ENCODE measurements around the gene PHF3. TPM values are rescaled to one million over a fixed set of nuclear protein-coding genes. Genes with fewer than 3 reads are reported as not detected.

PHF3 gene
- total and polyA plus RNA-seq, 2 experiments from 2014 or later, result 37.1 to 77.3 TPM

DNA sequence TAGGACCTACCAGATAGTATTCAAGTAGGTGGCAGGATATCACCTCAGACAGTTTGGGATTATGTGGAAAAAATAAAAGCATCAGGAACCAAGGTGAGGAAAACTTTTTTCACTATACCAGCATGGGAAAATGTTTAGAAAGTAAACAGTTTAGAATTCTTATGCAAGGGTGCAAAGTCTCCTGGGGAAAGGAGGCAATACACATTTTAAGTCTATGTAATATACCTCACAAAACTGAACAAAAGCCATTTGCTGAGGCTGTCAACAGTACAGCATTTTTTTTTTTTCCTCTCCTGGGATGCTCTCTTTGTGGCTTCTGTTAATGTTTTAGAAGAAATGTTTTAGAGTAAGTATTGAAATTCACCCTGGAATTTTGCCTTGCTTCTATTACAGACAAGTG is 73.5 kb downstream of the PHF3 start:
- ATAC-seq, result no peak
- Histone ChIP-seq H3K27ac (ENCODE audit: low read depth) (no peak overlapping the region), H3F3A (replicated peaks; ENCODE audit: low read depth) (no peaks in the 10 kb centered on the region), H3K36me3 (ENCODE audit: insufficient read depth) (peaks cover 52% of the 10 kb centered on the region), H3K4me3 (no peak overlapping the region), H4K20me1 (replicated peaks; ENCODE audit: insufficient read depth) (peaks cover 9% of the 10 kb centered on the region), H3K9me2 (ENCODE audit: insufficient read depth) (no peaks in the 10 kb centered on the region), H3K27me3 (ENCODE audit: insufficient read depth) (no peaks in the 10 kb centered on the region), H3K79me2 (replicated peaks; ENCODE audit: insufficient read depth) (no peaks in the 10 kb centered on the region; the same call in 1 of the 2 replicates), H2AFZ (no peak overlapping the region), H3K4me2 (no peak overlapping the region), H3K4me1 (ENCODE audit: insufficient read depth) (no peaks in the 10 kb centered on the region)
- no peak for DNase-seq (ENCODE audit: low spot score)
- H3K9me3 Mint-ChIP-seq, result no peaks in the 10 kb centered on the region
- TF ChIP-seq, protein P1, sequence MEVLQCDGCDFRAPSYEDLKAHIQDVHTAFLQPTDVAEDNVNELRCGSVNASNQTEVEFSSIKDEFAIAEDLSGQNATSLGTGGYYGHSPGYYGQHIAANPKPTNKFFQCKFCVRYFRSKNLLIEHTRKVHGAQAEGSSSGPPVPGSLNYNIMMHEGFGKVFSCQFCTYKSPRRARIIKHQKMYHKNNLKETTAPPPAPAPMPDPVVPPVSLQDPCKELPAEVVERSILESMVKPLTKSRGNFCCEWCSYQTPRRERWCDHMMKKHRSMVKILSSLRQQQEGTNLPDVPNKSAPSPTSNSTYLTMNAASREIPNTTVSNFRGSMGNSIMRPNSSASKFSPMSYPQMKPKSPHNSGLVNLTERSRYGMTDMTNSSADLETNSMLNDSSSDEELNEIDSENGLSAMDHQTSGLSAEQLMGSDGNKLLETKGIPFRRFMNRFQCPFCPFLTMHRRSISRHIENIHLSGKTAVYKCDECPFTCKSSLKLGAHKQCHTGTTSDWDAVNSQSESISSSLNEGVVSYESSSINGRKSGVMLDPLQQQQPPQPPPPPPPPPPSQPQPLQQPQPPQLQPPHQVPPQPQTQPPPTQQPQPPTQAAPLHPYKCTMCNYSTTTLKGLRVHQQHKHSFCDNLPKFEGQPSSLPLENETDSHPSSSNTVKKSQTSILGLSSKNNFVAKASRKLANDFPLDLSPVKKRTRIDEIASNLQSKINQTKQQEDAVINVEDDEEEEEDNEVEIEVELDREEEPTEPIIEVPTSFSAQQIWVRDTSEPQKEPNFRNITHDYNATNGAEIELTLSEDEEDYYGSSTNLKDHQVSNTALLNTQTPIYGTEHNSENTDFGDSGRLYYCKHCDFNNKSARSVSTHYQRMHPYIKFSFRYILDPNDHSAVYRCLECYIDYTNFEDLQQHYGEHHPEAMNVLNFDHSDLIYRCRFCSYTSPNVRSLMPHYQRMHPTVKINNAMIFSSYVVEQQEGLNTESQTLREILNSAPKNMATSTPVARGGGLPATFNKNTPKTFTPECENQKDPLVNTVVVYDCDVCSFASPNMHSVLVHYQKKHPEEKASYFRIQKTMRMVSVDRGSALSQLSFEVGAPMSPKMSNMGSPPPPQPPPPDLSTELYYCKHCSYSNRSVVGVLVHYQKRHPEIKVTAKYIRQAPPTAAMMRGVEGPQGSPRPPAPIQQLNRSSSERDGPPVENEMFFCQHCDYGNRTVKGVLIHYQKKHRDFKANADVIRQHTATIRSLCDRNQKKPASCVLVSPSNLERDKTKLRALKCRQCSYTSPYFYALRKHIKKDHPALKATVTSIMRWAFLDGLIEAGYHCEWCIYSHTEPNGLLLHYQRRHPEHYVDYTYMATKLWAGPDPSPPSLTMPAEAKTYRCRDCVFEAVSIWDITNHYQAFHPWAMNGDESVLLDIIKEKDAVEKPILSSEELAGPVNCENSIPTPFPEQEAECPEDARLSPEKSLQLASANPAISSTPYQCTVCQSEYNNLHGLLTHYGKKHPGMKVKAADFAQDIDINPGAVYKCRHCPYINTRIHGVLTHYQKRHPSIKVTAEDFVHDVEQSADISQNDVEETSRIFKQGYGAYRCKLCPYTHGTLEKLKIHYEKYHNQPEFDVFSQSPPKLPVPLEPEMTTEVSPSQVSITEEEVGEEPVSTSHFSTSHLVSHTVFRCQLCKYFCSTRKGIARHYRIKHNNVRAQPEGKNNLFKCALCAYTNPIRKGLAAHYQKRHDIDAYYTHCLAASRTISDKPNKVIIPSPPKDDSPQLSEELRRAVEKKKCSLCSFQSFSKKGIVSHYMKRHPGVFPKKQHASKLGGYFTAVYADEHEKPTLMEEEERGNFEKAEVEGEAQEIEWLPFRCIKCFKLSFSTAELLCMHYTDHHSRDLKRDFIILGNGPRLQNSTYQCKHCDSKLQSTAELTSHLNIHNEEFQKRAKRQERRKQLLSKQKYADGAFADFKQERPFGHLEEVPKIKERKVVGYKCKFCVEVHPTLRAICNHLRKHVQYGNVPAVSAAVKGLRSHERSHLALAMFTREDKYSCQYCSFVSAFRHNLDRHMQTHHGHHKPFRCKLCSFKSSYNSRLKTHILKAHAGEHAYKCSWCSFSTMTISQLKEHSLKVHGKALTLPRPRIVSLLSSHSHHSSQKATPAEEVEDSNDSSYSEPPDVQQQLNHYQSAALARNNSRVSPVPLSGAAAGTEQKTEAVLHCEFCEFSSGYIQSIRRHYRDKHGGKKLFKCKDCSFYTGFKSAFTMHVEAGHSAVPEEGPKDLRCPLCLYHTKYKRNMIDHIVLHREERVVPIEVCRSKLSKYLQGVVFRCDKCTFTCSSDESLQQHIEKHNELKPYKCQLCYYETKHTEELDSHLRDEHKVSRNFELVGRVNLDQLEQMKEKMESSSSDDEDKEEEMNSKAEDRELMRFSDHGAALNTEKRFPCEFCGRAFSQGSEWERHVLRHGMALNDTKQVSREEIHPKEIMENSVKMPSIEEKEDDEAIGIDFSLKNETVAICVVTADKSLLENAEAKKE (CRISPR knock-in tag; IDR thresholded peaks at IDR 0.05), result no peak
- TF ChIP-seq ZNF114 (CRISPR knock-in tag; IDR thresholded peaks at IDR 0.05) (no peak), CREB1 (CRISPR knock-in tag; IDR thresholded peaks at IDR 0.05; ENCODE audit: low read depth) (no peak), JUNB (IDR thresholded peaks at IDR 0.05; ENCODE audit: unreplicated experiment) (no peak), POLR2AphosphoS5 (IDR thresholded peaks at IDR 0.05; ENCODE audit: low read depth) (no peak), EZH2phosphoT487 (IDR thresholded peaks at IDR 0.05; ENCODE audit: unreplicated experiment) (no peak), ZNF331 (CRISPR knock-in tag; IDR thresholded peaks at IDR 0.05; ENCODE audit: low read depth) (no peak), NANOG (IDR thresholded peaks at IDR 0.05; ENCODE audit: borderline replicate concordance) (no peak), STAT1 (IDR thresholded peaks at IDR 0.05; ENCODE audit: unreplicated experiment) (no peak), EZH2 (IDR thresholded peaks at IDR 0.05; ENCODE audit: low read depth, unreplicated experiment) (no peak)
- TF ChIP-seq, protein P2, sequence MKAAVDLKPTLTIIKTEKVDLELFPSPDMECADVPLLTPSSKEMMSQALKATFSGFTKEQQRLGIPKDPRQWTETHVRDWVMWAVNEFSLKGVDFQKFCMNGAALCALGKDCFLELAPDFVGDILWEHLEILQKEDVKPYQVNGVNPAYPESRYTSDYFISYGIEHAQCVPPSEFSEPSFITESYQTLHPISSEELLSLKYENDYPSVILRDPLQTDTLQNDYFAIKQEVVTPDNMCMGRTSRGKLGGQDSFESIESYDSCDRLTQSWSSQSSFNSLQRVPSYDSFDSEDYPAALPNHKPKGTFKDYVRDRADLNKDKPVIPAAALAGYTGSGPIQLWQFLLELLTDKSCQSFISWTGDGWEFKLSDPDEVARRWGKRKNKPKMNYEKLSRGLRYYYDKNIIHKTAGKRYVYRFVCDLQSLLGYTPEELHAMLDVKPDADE (IDR thresholded peaks at IDR 0.05), result no peak
- TF ChIP-seq, protein P3, sequence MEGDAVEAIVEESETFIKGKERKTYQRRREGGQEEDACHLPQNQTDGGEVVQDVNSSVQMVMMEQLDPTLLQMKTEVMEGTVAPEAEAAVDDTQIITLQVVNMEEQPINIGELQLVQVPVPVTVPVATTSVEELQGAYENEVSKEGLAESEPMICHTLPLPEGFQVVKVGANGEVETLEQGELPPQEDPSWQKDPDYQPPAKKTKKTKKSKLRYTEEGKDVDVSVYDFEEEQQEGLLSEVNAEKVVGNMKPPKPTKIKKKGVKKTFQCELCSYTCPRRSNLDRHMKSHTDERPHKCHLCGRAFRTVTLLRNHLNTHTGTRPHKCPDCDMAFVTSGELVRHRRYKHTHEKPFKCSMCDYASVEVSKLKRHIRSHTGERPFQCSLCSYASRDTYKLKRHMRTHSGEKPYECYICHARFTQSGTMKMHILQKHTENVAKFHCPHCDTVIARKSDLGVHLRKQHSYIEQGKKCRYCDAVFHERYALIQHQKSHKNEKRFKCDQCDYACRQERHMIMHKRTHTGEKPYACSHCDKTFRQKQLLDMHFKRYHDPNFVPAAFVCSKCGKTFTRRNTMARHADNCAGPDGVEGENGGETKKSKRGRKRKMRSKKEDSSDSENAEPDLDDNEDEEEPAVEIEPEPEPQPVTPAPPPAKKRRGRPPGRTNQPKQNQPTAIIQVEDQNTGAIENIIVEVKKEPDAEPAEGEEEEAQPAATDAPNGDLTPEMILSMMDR (conservative IDR thresholded peaks at IDR 0.05; ENCODE audit: low read depth in 2 of 2), result no peak
- no peak overlapping the region for H3K27ac Mint-ChIP-seq
- H3K36me3 Mint-ChIP-seq (ENCODE audit: low read depth), result peaks cover 75% of the 10 kb centered on the region
- H3K27me3 Mint-ChIP-seq (ENCODE audit: insufficient read depth, low read depth, poor library complexity), result peaks cover 2% of the 10 kb centered on the region
- no peak overlapping the region for H3K4me3 Mint-ChIP-seq
- H3K4me1 Mint-ChIP-seq, result no peaks in the 10 kb centered on the region
